SK-N-SH (cell line): ENCODE results near the gene PRC1. TPM values are rescaled to one million over a fixed set of nuclear protein-coding genes. Genes with fewer than 3 reads are reported as not detected.

ENCODE experiments used
- CTCF ChIA-PET: fragments of 300-600, 350-600 bp; formaldehyde crosslinking; extraction: SDS; loops from one replicate; lab custom pipeline; 2021; lab: Yijun Ruan, JAX
- POLR2A ChIA-PET: fragments of 350-600 bp; sonication (Branson Sonifier 250); formaldehyde crosslinking; extraction: SDS; loops from one replicate; lab custom pipeline; 2020; ENCODE audit warnings: antibody characterized with exemption, inconsistent platforms; lab: Yijun Ruan, JAX
- DNase-seq: peaks from one replicate; pipeline ENCODE4 v3.0.0; 2012
- H2AFZ ChIP-seq: fragments of 200-600 bp; sonication (generic); 2 replicates; pipeline ENCODE4 v1.8.1; 2016; ENCODE audit warnings: antibody characterized with exemption, mild to moderate bottlenecking, low read depth
- H3F3A ChIP-seq: fragments of 200-600 bp; sonication (generic); replicated peaks from 2 replicates; pipeline ENCODE3; 2016; ENCODE audit warnings: antibody characterized with exemption, mild to moderate bottlenecking; ENCODE audit not compliant: insufficient read depth
- H3K27ac ChIP-seq, 2 experiments: fragments of 200-500 bp in 1 of 2; fragments of 200-600 bp in 1 of 2; sonication (Bioruptor generic) in 1 of 2; sonication (generic), shearing (Covaris generic) in 1 of 2; 2 replicates each; pipeline versions ENCODE4 v1.5.1 to v1.6.1; 2014 to 2016; ENCODE audit warnings: low read depth in 2 of 2, inconsistent platforms in 1 of 2, low read length in 1 of 2, mild to moderate bottlenecking in 1 of 2, mixed read lengths in 1 of 2
- H3K27me3 ChIP-seq: fragments of 200-600 bp; sonication (generic), shearing (Covaris generic); 2 replicates; pipeline ENCODE4 v1.6.1; 2016; ENCODE audit warnings: mixed run types; ENCODE audit not compliant: insufficient read depth
- H3K36me3 ChIP-seq, 2 experiments: fragments of 200-500 bp in 1 of 2; fragments of 200-600 bp in 1 of 2; sonication (Bioruptor generic) in 1 of 2; sonication (generic) in 1 of 2; replicated peaks in 1 of 2; 2 replicates each; pipeline versions ENCODE3 to v1.5.1; 2014 to 2016; ENCODE audit warnings: low read length in 1 of 2, mild to moderate bottlenecking in 1 of 2; ENCODE audit not compliant: insufficient read depth in 2 of 2, control insufficient read depth in 1 of 2
- H3K4me1 ChIP-seq, 2 experiments: fragments of 200-500 bp in 1 of 2; fragments of 200-600 bp in 1 of 2; sonication (Bioruptor generic) in 1 of 2; sonication (generic), shearing (Covaris generic) in 1 of 2; 2 replicates each; pipeline versions ENCODE4 v1.5.1 to v1.6.1; 2014 to 2016; ENCODE audit warnings: low read depth in 1 of 2, low read length in 1 of 2, mixed run types in 1 of 2; ENCODE audit not compliant: insufficient read depth in 2 of 2, control insufficient read depth in 1 of 2
- H3K4me2 ChIP-seq: fragments of 200-600 bp; sonication (generic), shearing (Covaris generic); 2 replicates; pipeline ENCODE4 v1.6.1; 2017; ENCODE audit warnings: mixed run types
- H3K4me3 ChIP-seq, 2 experiments: fragments of 200-500 bp in 1 of 2; fragments of 200-600 bp in 1 of 2; sonication (Bioruptor generic) in 1 of 2; sonication (generic), shearing (Covaris generic) in 1 of 2; 2 replicates each; pipeline versions ENCODE4 v1.5.1 to v1.8.1; 2014 to 2016; ENCODE audit warnings: low read depth in 2 of 2, inconsistent platforms in 1 of 2, low read length in 1 of 2, mild to moderate bottlenecking in 1 of 2, mixed read lengths in 1 of 2, moderate library complexity in 1 of 2
- H3K79me2 ChIP-seq: fragments of 200-600 bp; sonication (generic); 2 replicates; pipeline ENCODE4 v1.8.1; 2017; ENCODE audit warnings: mild to moderate bottlenecking; ENCODE audit not compliant: insufficient read depth
- H3K9ac ChIP-seq: fragments of 200-600 bp; sonication (generic); 2 replicates; pipeline ENCODE4 v1.6.1; 2017; ENCODE audit warnings: mixed run types
- H3K9me2 ChIP-seq: fragments of 200-600 bp; sonication (generic); 2 replicates; pipeline ENCODE4 v1.6.1; 2017; ENCODE audit warnings: mixed run types
- H3K9me3 ChIP-seq: fragments of 200-600 bp; sonication (generic); 2 replicates; pipeline ENCODE4 v1.6.1; 2017; ENCODE audit warnings: mixed run types, mild to moderate bottlenecking, moderate library complexity
- H4K20me1 ChIP-seq: fragments of 200-600 bp; sonication (generic); 2 replicates; pipeline ENCODE4 v1.6.1; 2017; ENCODE audit warnings: mild to moderate bottlenecking, mixed run types; ENCODE audit not compliant: insufficient read depth
- ELF1 ChIP-seq: IDR thresholded peaks from 2 replicates; pipeline ENCODE4 v1.4.0; 2012
- EP300 ChIP-seq, 2 experiments: IDR thresholded peaks; 2 replicates each; pipeline versions ENCODE4 v1.4.0 to v1.6.1; 2012; ENCODE audit warnings: borderline replicate concordance in 1 of 2, low read depth in 1 of 2, low read length in 1 of 2
- EZH2phosphoT487 ChIP-seq: fragments of 200-600 bp; sonication (generic); IDR thresholded peaks from 2 replicates; pipeline ENCODE4 v1.6.1; 2017; ENCODE audit warnings: low read depth, mixed run types, mild to moderate bottlenecking, antibody characterized with exemption, moderate library complexity, borderline replicate concordance
- FOSL2 ChIP-seq: IDR thresholded peaks from 2 replicates; pipeline ENCODE4 v1.4.0; 2012; ENCODE audit warnings: low read depth, mild to moderate bottlenecking, moderate library complexity, borderline replicate concordance
- GABPA ChIP-seq: IDR thresholded peaks from 2 replicates; pipeline ENCODE4 v1.4.0; 2012; ENCODE audit warnings: low read depth, mild to moderate bottlenecking
- GATA2 ChIP-seq: sonication (generic); formaldehyde crosslinking; IDR thresholded peaks from 2 replicates; pipeline ENCODE4 v1.5.0; 2020; ENCODE audit warnings: mild to moderate bottlenecking, missing genetic modification reagents
- IRF3 ChIP-seq: fragments of 150-350 bp; IDR thresholded peaks from 2 replicates; pipeline ENCODE4 v1.6.1; 2016; ENCODE audit warnings: mild to moderate bottlenecking, low read depth, low read length
- JUND ChIP-seq: IDR thresholded peaks from 2 replicates; pipeline ENCODE4 v1.4.0; 2012
- MXI1 ChIP-seq: IDR thresholded peaks from 2 replicates; pipeline ENCODE4 v1.6.1; 2012; ENCODE audit warnings: mild to moderate bottlenecking, low read depth, low read length, improper control_type of control experiment
- NFIC ChIP-seq: IDR thresholded peaks from 2 replicates; pipeline ENCODE4 v1.4.0; 2012; ENCODE audit warnings: borderline replicate concordance
- POLR2AphosphoS5 ChIP-seq: IDR thresholded peaks from 2 replicates; pipeline ENCODE4 v1.6.1; 2012; ENCODE audit warnings: low read depth, low read length
- RCOR1 ChIP-seq: fragments of 150-350 bp; IDR thresholded peaks from 2 replicates; pipeline ENCODE4 v1.6.1; 2017; ENCODE audit warnings: antibody characterized with exemption, low read length
- REST ChIP-seq: IDR thresholded peaks from 2 replicates; pipeline ENCODE4 v1.6.1; 2012; ENCODE audit warnings: mild to moderate bottlenecking, low read depth, low read length, moderate library complexity
- RFX5 ChIP-seq: IDR thresholded peaks from 2 replicates; pipeline ENCODE4 v1.6.1; 2012; ENCODE audit warnings: mild to moderate bottlenecking, improper control_type of control experiment, low read length
- RXRA ChIP-seq: IDR thresholded peaks from 2 replicates; pipeline ENCODE4 v1.4.0; 2012; ENCODE audit warnings: low read depth, mild to moderate bottlenecking, borderline replicate concordance
- SIN3A ChIP-seq: IDR thresholded peaks from 2 replicates; pipeline ENCODE4 v1.6.1; 2012; ENCODE audit warnings: low read depth, mild to moderate bottlenecking, low read length, moderate library complexity, borderline replicate concordance
- SMC3 ChIP-seq: IDR thresholded peaks from 2 replicates; pipeline ENCODE4 v1.6.1; 2012; ENCODE audit warnings: low read depth, low read length, improper control_type of control experiment
- USF2 ChIP-seq: fragments of 150-350 bp; IDR thresholded peaks from 2 replicates; pipeline ENCODE4 v1.6.1; 2017; ENCODE audit warnings: antibody characterized with exemption, low read length, low read depth, borderline replicate concordance
- WGBS: methylation state at CpG from one replicate; pipeline ENCODE4 v1.1.6; 2017; ENCODE audit warnings: low lambda C conversion rate; 5-methylcytosine and 5-hydroxymethylcytosine counted together
- polyA plus RNA-seq, 3 experiments: library from polyadenylated mRNA; depleted of rRNA; stranded (reverse); fragments of >200 nt; gene quantifications; 2 replicates each; pipeline ENCODE4 v1.2.3, GENCODE V29; 2012

PRC1 gene
- polyA plus RNA-seq, 1 of the 3 experiments (the other 2 are of a cell fraction): 125 TPM

GRCh38 chr15:90957031-90957790 is 37.1 kb downstream of the PRC1 start:
- Histone ChIP-seq H4K20me1 (no peaks in the 10 kb centered on the region), H3K27ac (peak overlapping the region in 1 of 2 experiments; percentile 48; a peak in 2 of 4 replicates), H3K4me3 (peak overlapping the region; percentile 76 to 81), H2AFZ (peak overlapping the region; percentile 74; the same call in 1 of the 2 replicates), H3K36me3 (peaks cover under 1 to 35% of the 10 kb centered on the region in 2 experiments), H3K4me2 (peak overlapping the region; percentile 86), H3K79me2 (peaks cover 30% of the 10 kb centered on the region), H3K9me2 (no peaks in the 10 kb centered on the region), H3K9me3 (no peaks in the 10 kb centered on the region), H3F3A (peaks cover 8% of the 10 kb centered on the region), H3K9ac (peak overlapping the region; percentile 94), H3K4me1 (peaks cover 0 to 23% of the 10 kb centered on the region in 2 experiments; a peak in 1 of 4 replicates), H3K27me3 (no peaks in the 10 kb centered on the region)
- POLR2A ChIA-PET: interaction anchor here (0.8 to 2.5 kb wide), 11 partner anchors 11 to 280 kb away, joined by 3 to 12 read pairs (median 4); partner anchors contain the start of genes HDDC3, PRC1, UNC45A and VPS33B
- 42% methylated on average over 40 of the region's 63 CpGs for WGBS
- TF ChIP-seq POLR2AphosphoS5: no peak
- peak; percentile 9; the same call in 1 of the 2 replicates for TF ChIP-seq MXI1
- CTCF ChIA-PET: interaction anchor here (0.6 to 10.8 kb wide), 55 partner anchors 10 to 1155 kb away, joined by 3 to 186 read pairs (median 5); partner anchors contain the start of genes HDDC3, MAN2A2, PRC1 and UNC45A
- DNase-seq: peak; percentile 77

GRCh38 chr15:90956274-90957030 is 37.9 kb downstream of the PRC1 start:
- no peaks in the 10 kb centered on the region for H3K27me3 ChIP-seq
- H3F3A ChIP-seq: peaks cover 12% of the 10 kb centered on the region
- H3K4me1 ChIP-seq: peaks cover 0 to 23% of the 10 kb centered on the region in 2 experiments; a peak in 1 of 4 replicates
- H3K4me2 ChIP-seq: peak overlapping the region; percentile 86
- ChIA-PET POLR2A (interaction anchor here (0.8 to 2.5 kb wide), 11 partner anchors 10 to 281 kb away, joined by 3 to 12 read pairs (median 4); partner anchors contain the start of genes HDDC3, UNC45A and VPS33B), CTCF (interaction anchor here (0.5 to 10.8 kb wide), 62 partner anchors 9 to 1156 kb away, joined by 3 to 186 read pairs (median 4); partner anchors contain the start of genes HDDC3, MAN2A2, PRC1 and UNC45A)
- H3K9me3 ChIP-seq: no peaks in the 10 kb centered on the region
- peaks cover 30% of the 10 kb centered on the region for H3K79me2 ChIP-seq
- H3K4me3 ChIP-seq: peak overlapping the region; percentile 76 to 81
- peak overlapping the region; percentile 74; the same call in 1 of the 2 replicates for H2AFZ ChIP-seq
- peak; percentile 96 for DNase-seq
- peak overlapping the region; percentile 48 to 88; a peak in 2 of 4 replicates for H3K27ac ChIP-seq
- 7% methylated on average over 22 of the region's 56 CpGs for WGBS
- H3K36me3 ChIP-seq: peaks cover 6 to 31% of the 10 kb centered on the region in 2 experiments
- peak overlapping the region; percentile 94 for H3K9ac ChIP-seq
- H4K20me1 ChIP-seq: no peaks in the 10 kb centered on the region
- H3K9me2 ChIP-seq: no peaks in the 10 kb centered on the region
- no peak for TF ChIP-seq FOSL2
- TF ChIP-seq EZH2phosphoT487: no peak
- no peak for TF ChIP-seq RXRA
- TF ChIP-seq NFIC: no peak
- no peak for TF ChIP-seq JUND
- TF ChIP-seq IRF3: no peak
- no peak for TF ChIP-seq GATA2 (CRISPR knock-in tag)
- no peak for TF ChIP-seq USF2
- no peak for TF ChIP-seq RCOR1
- TF ChIP-seq GABPA: no peak
- peak; percentile 83 for TF ChIP-seq SMC3
- TF ChIP-seq EP300 (IDR thresholded peaks at IDR 0.05; ENCODE audit: borderline replicate concordance in 1 of 2, low read depth in 1 of 2, low read length in 1 of 2): no peak
- TF ChIP-seq RFX5: no peak
- no peak for TF ChIP-seq SIN3A
- no peak for TF ChIP-seq ELF1
- TF ChIP-seq REST: 0 out of 2 replicates have a peak, but pooled peaks have one; percentile 44
